CD4-positive, alpha-beta T cell (primary cell): ENCODE measurements around the gene HINFP. TPM values are rescaled to one million over a fixed set of nuclear protein-coding genes. Genes with fewer than 3 reads are reported as not detected.

ENCODE experiments used
- ATAC-seq: fragments of 200-7000 bp; cut with Tn5 transposase; one replicate; pipeline ENCODE4 v1.10.0; 2022; ENCODE audit warnings: mild to moderate bottlenecking; ENCODE audit not compliant: poor library complexity
- CTCF ChIA-PET: fragments of 350-600 bp; sonication (Branson Sonifier 250); formaldehyde crosslinking; loops from one replicate; lab custom pipeline; 2021; ENCODE audit warnings: antibody characterized with exemption, inconsistent platforms; lab: Charles Lee
- POLR2A ChIA-PET: fragments of 350-600 bp; sonication (Branson Sonifier 250); formaldehyde crosslinking; loops from one replicate; lab custom pipeline; 2021; ENCODE audit warnings: antibody characterized with exemption, inconsistent platforms; lab: Charles Lee
- DNase-seq, 14 experiments: peaks; one replicate each; pipeline ENCODE4 v3.0.0-alpha.2; 2013 to 2020; ENCODE audit warnings: mixed read lengths in 2 of 14
- H3K27ac ChIP-seq, 2 donors: one replicate each; pipeline versions ENCODE4 v1.5.1 to v1.7.0; 2013; ENCODE audit warnings: low read length in 2 of 2, low read depth in 1 of 2, mild to moderate bottlenecking in 1 of 2
- H3K27me3 ChIP-seq, 2 experiments: 1 replicate in 1 of 2; 2 replicates in 1 of 2; pipeline versions ENCODE4 v1.6.1 to v1.7.0; 2013; ENCODE audit warnings: low read length in 2 of 2, control low read depth in 1 of 2, mild to moderate bottlenecking in 1 of 2, moderate library complexity in 1 of 2; ENCODE audit not compliant: insufficient read depth in 2 of 2, control insufficient read depth in 1 of 2
- H3K36me3 ChIP-seq: one replicate; pipeline ENCODE4 v1.6.1; 2013; ENCODE audit warnings: low read length, control low read depth; ENCODE audit not compliant: insufficient read depth
- H3K4me1 ChIP-seq: one replicate; pipeline ENCODE4 v1.6.1; 2013; ENCODE audit warnings: low read length, control low read depth; ENCODE audit not compliant: insufficient read depth
- H3K4me3 ChIP-seq: one replicate; pipeline ENCODE4 v1.5.1; 2013; ENCODE audit warnings: mild to moderate bottlenecking, low read length, moderate library complexity
- H3K9me3 ChIP-seq, 2 experiments: 1 replicate in 1 of 2; 2 replicates in 1 of 2; pipeline versions ENCODE4 v1.6.1 to v1.7.0; 2013; ENCODE audit warnings: low read length in 2 of 2, mild to moderate bottlenecking in 2 of 2, control low read depth in 1 of 2, moderate library complexity in 1 of 2; ENCODE audit not compliant: control insufficient read depth in 1 of 2, insufficient read depth in 1 of 2
- H3K27ac Mint-ChIP-seq: one replicate; pipeline ENCODE4 v1.8.0; 2020; ENCODE audit warnings: mixed read lengths
- H3K27me3 Mint-ChIP-seq: one replicate; pipeline ENCODE4 v1.8.0; 2021; ENCODE audit warnings: mixed read lengths
- H3K36me3 Mint-ChIP-seq: one replicate; pipeline ENCODE4 v1.8.0; 2021; ENCODE audit warnings: low read depth, mixed read lengths
- H3K4me1 Mint-ChIP-seq: one replicate; pipeline ENCODE4 v1.8.0; 2021; ENCODE audit warnings: low read depth, mixed read lengths
- H3K4me3 Mint-ChIP-seq: one replicate; pipeline ENCODE4 v1.8.0; 2020; ENCODE audit warnings: mild to moderate bottlenecking, mixed read lengths
- H3K9me3 Mint-ChIP-seq: one replicate; pipeline ENCODE4 v1.8.0; 2020; ENCODE audit warnings: mixed read lengths
- CTCF ChIP-seq: fragments of 200-600 bp; IDR thresholded peaks from one replicate; pipeline ENCODE4 v1.8.0; 2022; ENCODE audit warnings: antibody characterized with exemption, mild to moderate bottlenecking
- intact Hi-C, 2 experiments: fragments of 100-400 bp; cut with DNase I in 1 of 2; cut with micrococcal nuclease in 1 of 2; formaldehyde crosslinking; loops; one replicate each; pipeline versions ENCODE4 v1.15.1 to v1.9.0; 2023 to 2025; cut with DNase I, micrococcal nuclease
- total RNA-seq, 174 experiments: library from RNA in 2 of 174; stranded (reverse) in 2 of 174; gene quantifications; one replicate each; pipeline ENCODE4 v1.2.3 and lab custom pipeline; 2021 to 2026

Gene HINFP
- total RNA-seq, 2 experiments from 2014 or later: 17.6 to 20.5 TPM

GRCh38 chr11:119157063-119157462 is 35.7 kb downstream of the HINFP start:
- DNase-seq (no peak), ATAC-seq (no peak)
- H3K4me1 ChIP-seq: no peaks in the 10 kb centered on the region
- no peaks in the 10 kb centered on the region for H3K9me3 ChIP-seq
- H3K36me3 ChIP-seq: no peaks in the 10 kb centered on the region
- H3K9me3 Mint-ChIP-seq: no peaks in the 10 kb centered on the region
- peaks cover 0 to 6% of the 10 kb centered on the region in 2 experiments for H3K27me3 ChIP-seq
- H3K4me3 ChIP-seq: no peak overlapping the region
- intact Hi-C loops: no loop called here
- H3K4me1 Mint-ChIP-seq: no peaks in the 10 kb centered on the region
- H3K4me3 Mint-ChIP-seq: no peak overlapping the region
- POLR2A ChIA-PET: no interaction called here
- CTCF ChIA-PET: no interaction called here
- no peak for TF ChIP-seq CTCF
- peaks cover 10% of the 10 kb centered on the region for H3K27me3 Mint-ChIP-seq
- no peaks in the 10 kb centered on the region for H3K36me3 Mint-ChIP-seq
- no peak overlapping the region for H3K27ac ChIP-seq
- no peak overlapping the region for H3K27ac Mint-ChIP-seq

- Mint-ChIP-seq H3K27ac (no peak overlapping the region), H3K9me3 (no peaks in the 10 kb centered on the region), H3K36me3 (no peaks in the 10 kb centered on the region), H3K4me3 (no peak overlapping the region), H3K27me3 (peaks cover 10% of the 10 kb centered on the region), H3K4me1 (no peaks in the 10 kb centered on the region)
- Histone ChIP-seq H3K4me3 (no peak overlapping the region), H3K36me3 (no peaks in the 10 kb centered on the region), H3K27me3 (peaks cover 0 to under 1% of the 10 kb centered on the region in 2 experiments), H3K4me1 (no peaks in the 10 kb centered on the region), H3K27ac (no peak overlapping the region), H3K9me3 (no peaks in the 10 kb centered on the region)
- intact Hi-C loops: no loop called here
- CTCF ChIA-PET: no interaction called here
- TF ChIP-seq CTCF: no peak
- ATAC-seq (no peak), DNase-seq (no peak)
- POLR2A ChIA-PET: no interaction called here
Observed at GRCh38 chr11:119158467-119158866, 37.1 kb downstream of the HINFP start.

GRCh38 chr11:119160151-119160550 is 38.8 kb downstream of the HINFP start:
- Mint-ChIP-seq H3K36me3 (no peaks in the 10 kb centered on the region), H3K27ac (no peak overlapping the region), H3K9me3 (no peaks in the 10 kb centered on the region), H3K4me3 (no peak overlapping the region), H3K27me3 (peaks cover 5% of the 10 kb centered on the region), H3K4me1 (no peaks in the 10 kb centered on the region)
- POLR2A ChIA-PET: no interaction called here
- no peak for ATAC-seq
- no peaks in the 10 kb centered on the region for H3K9me3 ChIP-seq
- H3K27me3 ChIP-seq: no peaks in the 10 kb centered on the region
- TF ChIP-seq CTCF: no peak
- intact Hi-C loops: no loop called here
- no peak overlapping the region for H3K4me3 ChIP-seq
- CTCF ChIA-PET: no interaction called here
- H3K27ac ChIP-seq: no peak overlapping the region
- H3K36me3 ChIP-seq: no peaks in the 10 kb centered on the region
- H3K4me1 ChIP-seq: no peaks in the 10 kb centered on the region
- no peak for DNase-seq
